HUES48 (cell line): Measurements from ENCODE around the gene ST6GALNAC3.

Experiments used
- H3K27ac ChIP-seq: one replicate; pipeline ENCODE4 v1.7.0; 2013; ENCODE audit warnings: low read depth, low read length, inconsistent platforms
- H3K27me3 ChIP-seq: 2 replicates; pipeline ENCODE4 v1.6.1; 2013; ENCODE audit warnings: mild to moderate bottlenecking, low read length; ENCODE audit not compliant: control insufficient read depth, insufficient read depth
- H3K36me3 ChIP-seq: 2 replicates; pipeline ENCODE4 v1.6.1; 2013; ENCODE audit warnings: low read length; ENCODE audit not compliant: control insufficient read depth, insufficient read depth
- H3K4me1 ChIP-seq: 2 replicates; pipeline ENCODE4 v1.6.1; 2013; ENCODE audit warnings: mild to moderate bottlenecking, low read length; ENCODE audit not compliant: control insufficient read depth, insufficient read depth
- H3K4me3 ChIP-seq: 2 replicates; pipeline ENCODE4 v1.5.1; 2013; ENCODE audit warnings: mild to moderate bottlenecking, low read depth, low read length
- H3K9ac ChIP-seq: 2 replicates; pipeline ENCODE4 v1.6.1; 2013; ENCODE audit warnings: mild to moderate bottlenecking, low read depth, low read length, moderate library complexity
- H3K9me3 ChIP-seq: 2 replicates; pipeline ENCODE4 v1.6.1; 2013; ENCODE audit warnings: low read length; ENCODE audit not compliant: control insufficient read depth, insufficient read depth

The ST6GALNAC3 gene

DNA sequence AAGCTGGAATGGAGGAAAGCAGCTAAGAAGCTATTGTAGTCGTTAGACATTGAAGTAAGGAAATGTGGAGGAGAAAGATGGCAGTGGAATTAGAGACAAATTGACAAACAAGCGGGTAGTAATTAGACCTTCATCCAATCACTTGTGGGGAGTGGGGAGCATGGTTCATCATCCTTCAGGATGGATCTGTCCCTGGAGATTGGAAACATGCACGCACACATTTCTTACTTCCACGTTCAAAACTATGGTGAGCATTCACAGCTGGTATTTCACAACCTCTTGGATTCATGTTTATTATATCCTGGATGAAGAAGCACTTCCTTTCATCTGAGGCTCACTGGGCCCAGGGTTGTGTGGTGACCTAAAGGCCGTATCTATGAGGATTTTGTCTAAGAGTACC is 188.1 kb downstream of the ST6GALNAC3 start:
- H3K4me3 ChIP-seq: no peak overlapping the region
- no peaks in the 10 kb centered on the region for H3K36me3 ChIP-seq
- H3K27me3 ChIP-seq: no peaks in the 10 kb centered on the region
- H3K9me3 ChIP-seq: no peaks in the 10 kb centered on the region
- no peak overlapping the region for H3K27ac ChIP-seq
- H3K9ac ChIP-seq: no peak overlapping the region
- H3K4me1 ChIP-seq: peaks cover 10% of the 10 kb centered on the region

- no peaks in the 10 kb centered on the region for H3K36me3 ChIP-seq
- H3K9me3 ChIP-seq: no peaks in the 10 kb centered on the region
- no peak overlapping the region for H3K9ac ChIP-seq
- H3K4me1 ChIP-seq: peaks cover 19% of the 10 kb centered on the region
- no peak overlapping the region for H3K27ac ChIP-seq
- no peaks in the 10 kb centered on the region for H3K27me3 ChIP-seq
- H3K4me3 ChIP-seq: no peak overlapping the region
These were observed 190.1 kb downstream of the ST6GALNAC3 start for GRCh38 chr1:76264642-76265041.

DNA sequence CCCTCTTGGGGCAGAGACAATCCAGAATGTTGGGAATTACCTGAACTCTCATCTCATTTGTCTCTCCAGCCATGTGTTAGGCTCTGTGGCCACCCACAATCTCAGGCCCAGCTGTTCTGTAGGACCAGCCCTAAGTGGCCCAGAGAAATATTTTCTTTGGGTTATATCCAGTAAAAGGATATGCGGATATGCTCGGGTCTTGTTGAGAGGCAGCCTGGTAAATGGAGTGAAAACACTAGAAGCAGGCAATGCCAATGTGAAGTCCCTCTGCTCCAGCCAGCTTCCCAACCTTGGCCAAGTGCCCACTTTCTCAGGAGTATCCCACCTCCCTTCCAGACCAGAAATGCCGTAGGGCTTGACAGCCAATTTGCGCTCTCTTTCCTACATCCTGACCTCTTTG is 192.2 kb downstream of the ST6GALNAC3 start:
- peaks cover 19% of the 10 kb centered on the region for H3K4me1 ChIP-seq
- no peaks in the 10 kb centered on the region for H3K36me3 ChIP-seq
- no peak overlapping the region for H3K27ac ChIP-seq
- no peaks in the 10 kb centered on the region for H3K27me3 ChIP-seq
- no peak overlapping the region for H3K4me3 ChIP-seq
- H3K9me3 ChIP-seq: no peaks in the 10 kb centered on the region
- H3K9ac ChIP-seq: no peak overlapping the region

DNA sequence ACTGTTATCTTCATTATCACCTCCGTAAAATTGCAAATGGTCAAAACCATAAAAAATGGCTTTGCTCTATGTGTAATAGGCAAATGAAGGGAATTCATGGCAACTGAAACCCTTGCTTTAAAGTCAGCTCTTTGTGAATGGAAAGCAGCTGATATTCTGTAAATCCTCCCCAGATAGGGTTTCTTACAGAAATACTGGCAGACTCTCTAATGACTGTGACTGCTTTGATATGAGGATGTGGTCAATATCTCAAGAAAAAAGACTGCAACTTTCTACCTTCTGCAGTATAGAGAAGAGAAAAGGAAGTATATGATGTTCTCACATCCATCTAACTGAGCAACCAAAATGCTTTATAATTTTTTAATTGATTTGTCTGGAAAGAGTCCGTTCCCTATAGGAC is 193.1 kb downstream of the ST6GALNAC3 start:
- Histone ChIP-seq H3K36me3 (no peaks in the 10 kb centered on the region), H3K4me1 (peaks cover 19% of the 10 kb centered on the region), H3K27ac (no peak overlapping the region), H3K27me3 (no peaks in the 10 kb centered on the region), H3K4me3 (no peak overlapping the region), H3K9me3 (no peaks in the 10 kb centered on the region), H3K9ac (no peak overlapping the region)

DNA sequence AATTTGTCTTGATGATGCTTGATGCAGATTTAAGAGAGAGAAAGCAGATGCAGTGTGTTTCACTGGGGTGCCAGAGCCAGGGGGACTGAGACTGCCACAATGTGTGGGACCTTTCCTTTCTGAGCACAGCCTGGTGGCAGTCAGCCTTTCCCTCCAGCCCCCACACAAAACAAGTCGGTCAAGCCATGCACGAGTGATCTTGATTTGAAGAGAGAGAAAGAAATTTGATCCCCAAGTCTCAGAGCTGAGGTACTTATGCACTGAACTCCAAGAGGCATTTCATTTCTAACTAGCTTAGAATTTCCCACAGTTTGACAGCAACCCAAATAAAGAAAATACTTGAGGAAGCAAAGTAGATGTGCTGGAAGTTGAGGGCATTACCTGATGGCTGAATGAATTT is 193.8 kb downstream of the ST6GALNAC3 start:
- H3K9ac ChIP-seq: no peak overlapping the region

DNA sequence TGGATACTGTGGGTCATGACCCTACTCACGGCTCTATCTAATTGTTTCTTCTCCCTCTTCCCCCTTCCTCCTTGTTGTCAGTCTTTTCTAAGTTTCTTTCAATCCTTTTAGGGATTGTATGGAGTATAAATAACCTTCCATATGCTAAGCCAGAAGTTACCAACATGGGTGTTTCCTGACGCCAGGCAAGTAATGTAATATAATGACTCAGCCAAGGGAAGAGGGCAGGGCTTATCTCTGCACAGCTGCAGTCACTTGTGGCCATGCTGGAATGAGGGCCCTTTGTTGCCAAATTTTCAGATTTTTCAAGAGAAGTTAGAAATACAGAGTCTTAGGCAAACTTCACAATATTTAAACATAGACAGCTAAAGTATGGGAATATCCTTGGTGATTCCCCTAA is 194.6 kb downstream of the ST6GALNAC3 start:
- no peak overlapping the region for H3K27ac ChIP-seq
- H3K36me3 ChIP-seq: no peaks in the 10 kb centered on the region
- H3K9ac ChIP-seq: no peak overlapping the region
- H3K27me3 ChIP-seq: no peaks in the 10 kb centered on the region
- H3K9me3 ChIP-seq: no peaks in the 10 kb centered on the region
- H3K4me1 ChIP-seq: peaks cover 12% of the 10 kb centered on the region
- H3K4me3 ChIP-seq: no peak overlapping the region

More for the DNA sequence above, 193.8 kb downstream of the ST6GALNAC3 start:
- H3K4me1 ChIP-seq: peaks cover 19% of the 10 kb centered on the region
- H3K4me3 ChIP-seq: no peak overlapping the region
- no peaks in the 10 kb centered on the region for H3K9me3 ChIP-seq
- H3K27ac ChIP-seq: no peak overlapping the region
- H3K27me3 ChIP-seq: no peaks in the 10 kb centered on the region
- no peaks in the 10 kb centered on the region for H3K36me3 ChIP-seq

DNA sequence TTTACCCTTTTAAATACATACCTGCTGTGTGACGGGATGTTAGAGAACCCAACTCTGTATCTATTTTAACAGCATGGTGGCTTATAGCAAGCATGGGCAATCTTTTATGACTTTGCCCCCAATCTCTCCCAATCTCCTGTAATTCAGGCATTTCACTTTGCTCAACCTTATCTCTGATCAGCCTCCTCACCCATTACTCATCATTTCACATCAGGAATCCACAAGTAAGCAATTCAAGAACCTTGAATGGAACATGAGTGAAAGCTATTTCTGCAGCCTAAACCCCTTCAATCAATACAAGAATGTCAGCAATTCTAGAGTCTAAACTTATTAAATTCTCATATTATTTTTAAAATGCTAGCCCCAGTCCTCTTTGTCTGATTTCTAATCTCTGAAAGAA is 199.8 kb downstream of the ST6GALNAC3 start:
- H3K36me3 ChIP-seq: no peaks in the 10 kb centered on the region
- no peaks in the 10 kb centered on the region for H3K27me3 ChIP-seq
- no peak overlapping the region for H3K27ac ChIP-seq
- no peak overlapping the region for H3K4me3 ChIP-seq
- H3K9ac ChIP-seq: no peak overlapping the region
- no peaks in the 10 kb centered on the region for H3K9me3 ChIP-seq
- no peaks in the 10 kb centered on the region for H3K4me1 ChIP-seq

DNA sequence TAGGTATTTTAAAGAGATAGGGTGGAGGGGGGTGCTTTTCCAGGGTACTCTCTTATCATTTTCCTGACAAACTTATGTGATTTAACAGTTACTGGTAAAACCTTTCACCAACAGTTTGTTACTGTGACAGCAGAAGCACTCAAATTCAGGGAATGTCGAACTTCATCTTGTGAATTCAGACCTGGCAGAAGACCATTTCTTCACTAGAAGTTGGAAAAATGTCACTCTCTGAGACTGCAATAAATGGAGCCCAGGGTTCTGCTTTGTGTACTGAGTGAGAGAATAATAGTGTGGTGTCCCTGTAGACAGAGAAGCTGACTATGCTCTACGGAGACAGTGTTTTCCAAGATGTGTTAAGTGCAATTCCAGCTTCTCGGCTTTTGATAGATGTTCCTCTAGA is 200.2 kb downstream of the ST6GALNAC3 start:
- H3K36me3 ChIP-seq: no peaks in the 10 kb centered on the region
- no peaks in the 10 kb centered on the region for H3K27me3 ChIP-seq

DNA sequence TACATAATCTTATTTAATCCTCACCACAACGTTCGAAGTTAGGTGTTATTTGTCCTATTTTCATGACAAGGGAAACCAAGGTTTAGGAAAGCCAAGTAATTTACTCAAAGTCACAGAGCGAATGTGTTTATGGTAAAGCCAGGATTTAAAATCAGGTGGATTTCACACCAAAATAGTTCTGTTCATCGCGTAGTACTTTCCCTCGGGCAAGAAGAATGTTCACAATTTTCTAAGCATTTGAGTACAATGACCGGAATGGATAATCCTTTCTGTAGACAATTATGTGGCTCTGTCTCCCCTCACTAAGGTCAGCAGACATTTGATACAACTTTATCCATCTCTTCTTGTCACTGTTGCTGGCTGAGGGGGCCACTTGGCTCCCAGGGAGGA is 204.2 kb downstream of the ST6GALNAC3 start:
- H3K27ac ChIP-seq: no peak overlapping the region

More for the DNA sequence above, 200.2 kb downstream of the ST6GALNAC3 start:
- no peaks in the 10 kb centered on the region for H3K4me1 ChIP-seq
- H3K27ac ChIP-seq: no peak overlapping the region
- no peak overlapping the region for H3K9ac ChIP-seq
- H3K4me3 ChIP-seq: no peak overlapping the region
- no peaks in the 10 kb centered on the region for H3K9me3 ChIP-seq

DNA sequence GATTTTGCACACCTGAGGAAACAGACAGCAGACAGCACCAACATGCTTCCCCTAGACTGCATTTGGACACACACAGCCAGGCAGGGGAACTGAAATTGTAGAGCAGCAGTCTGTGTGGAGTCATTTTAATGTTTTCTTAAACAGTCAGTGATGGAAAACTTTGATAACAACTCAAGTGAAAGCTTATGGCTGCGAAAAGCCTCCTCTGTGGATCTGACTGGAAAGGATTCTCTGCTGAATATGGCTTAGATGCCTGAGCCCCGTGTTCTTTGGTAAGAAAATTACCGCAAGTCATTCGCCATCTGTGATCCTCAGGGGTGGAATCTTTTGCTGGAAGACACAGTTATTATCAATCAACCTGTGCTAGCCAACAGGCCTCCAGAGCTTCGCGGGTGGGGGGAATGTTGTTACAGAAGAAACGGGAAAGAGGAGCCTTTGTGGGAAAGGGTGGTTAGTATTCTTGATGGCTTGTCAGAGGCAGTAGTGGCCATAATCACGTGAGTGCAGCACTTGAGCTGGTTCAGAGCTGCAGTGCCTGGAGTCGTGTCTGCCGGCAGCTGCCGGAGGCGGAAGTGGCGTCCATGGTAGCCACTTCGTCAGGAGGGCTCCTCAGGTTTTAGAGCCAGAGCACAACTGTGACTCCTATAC is 204.7 kb downstream of the ST6GALNAC3 start:
- H3K9ac ChIP-seq: no peak overlapping the region
- no peaks in the 10 kb centered on the region for H3K27me3 ChIP-seq
- H3K36me3 ChIP-seq: no peaks in the 10 kb centered on the region
- H3K4me1 ChIP-seq: no peaks in the 10 kb centered on the region
- no peaks in the 10 kb centered on the region for H3K9me3 ChIP-seq
- no peak overlapping the region for H3K27ac ChIP-seq
- H3K4me3 ChIP-seq: no peak overlapping the region

More for the DNA sequence above, 204.2 kb downstream of the ST6GALNAC3 start:
- no peaks in the 10 kb centered on the region for H3K9me3 ChIP-seq
- H3K27me3 ChIP-seq: no peaks in the 10 kb centered on the region
- no peaks in the 10 kb centered on the region for H3K36me3 ChIP-seq
- H3K4me3 ChIP-seq: no peak overlapping the region
- no peaks in the 10 kb centered on the region for H3K4me1 ChIP-seq
- H3K9ac ChIP-seq: no peak overlapping the region

- Histone ChIP-seq H3K27ac (no peak overlapping the region), H3K9me3 (no peaks in the 10 kb centered on the region), H3K9ac (no peak overlapping the region), H3K27me3 (no peaks in the 10 kb centered on the region), H3K4me1 (no peaks in the 10 kb centered on the region), H3K4me3 (no peak overlapping the region), H3K36me3 (no peaks in the 10 kb centered on the region)
These were observed 206.8 kb downstream of the ST6GALNAC3 start for GRCh38 chr1:76281306-76281705.
